Adrenal gland (tissue), 5 donors: ENCODE results near the gene ST3GAL3.

Experiments used
- CTCF ChIP-seq, 6 experiments: fragments of 450-650 bp in 4 of 6; fragments of 200-600 bp in 2 of 6; sonication (generic) in 1 of 6; IDR thresholded peaks; 1 replicate in 5 of 6; 2 replicates in 1 of 6; pipeline versions ENCODE4 v1.5.1 to v1.8.0; 2016 to 2021; ENCODE audit warnings: antibody characterized with exemption in 6 of 6, mild to moderate bottlenecking in 2 of 6, moderate library complexity in 1 of 6
- POLR2A ChIP-seq, 2 donors: fragments of 450-650 bp; IDR thresholded peaks; one replicate each; pipeline ENCODE4 v1.6.1; 2017; ENCODE audit warnings: antibody characterized with exemption in 2 of 2, mild to moderate bottlenecking in 2 of 2, moderate library complexity in 1 of 2
- donor health status: DM: no; HTN: no; CAD: no.

GRCh38 chr1:43804569-43804968, 97.2 kb downstream of the ST3GAL3 start:
- TF ChIP-seq CTCF (IDR thresholded peaks at IDR 0.05), result no peak
- no peak for TF ChIP-seq POLR2A (IDR thresholded peaks at IDR 0.05)
